Measurements from ENCODE around the gene UBAC2.
A peak's percentile ranks its signal among the peaks of the same experiment; 100 is the strongest.

The UBAC2 gene

GRCh38 chr13:99268822-99269221, 68.2 kb downstream of the UBAC2 start:
- no peak for TF ChIP-seq CTCF (conservative IDR thresholded peaks at IDR 0.05; ENCODE audit: low read depth, low read length)
- no peak for DNase-seq (ENCODE audit: low read depth)
- no peak overlapping the region for H3K4me3 ChIP-seq (ENCODE audit: low read depth, low read length)

- peak; percentile 87 for DNase-seq (ENCODE audit: low read depth)
- peak; percentile 85 for TF ChIP-seq CTCF (conservative IDR thresholded peaks at IDR 0.05; ENCODE audit: low read depth, low read length)
- H3K4me3 ChIP-seq (ENCODE audit: low read depth, low read length): no peak overlapping the region
Measured at GRCh38 chr13:99269627-99270241, 69.1 kb downstream of the UBAC2 start.

GRCh38 chr13:99270518-99270917, 69.9 kb downstream of the UBAC2 start:
- H3K4me3 ChIP-seq (ENCODE audit: low read depth, low read length): no peak overlapping the region
- DNase-seq (ENCODE audit: low read depth): no peak
- no peak for TF ChIP-seq CTCF (conservative IDR thresholded peaks at IDR 0.05; ENCODE audit: low read depth, low read length)

- TF ChIP-seq CTCF (conservative IDR thresholded peaks at IDR 0.05; ENCODE audit: low read depth, low read length): no peak
- no peak for DNase-seq (ENCODE audit: low read depth)
- no peak overlapping the region for H3K4me3 ChIP-seq (ENCODE audit: low read depth, low read length)
Measured at GRCh38 chr13:99271249-99271648, 70.6 kb downstream of the UBAC2 start.

- no peak overlapping the region for H3K4me3 ChIP-seq (ENCODE audit: low read depth, low read length)
- no peak for TF ChIP-seq CTCF (conservative IDR thresholded peaks at IDR 0.05; ENCODE audit: low read depth, low read length)
- no peak for DNase-seq (ENCODE audit: low read depth)
Measured at GRCh38 chr13:99272481-99272880, 71.8 kb downstream of the UBAC2 start.

GRCh38 chr13:99273128-99273527, 72.5 kb downstream of the UBAC2 start:
- H3K4me3 ChIP-seq (ENCODE audit: low read depth, low read length): no peak overlapping the region
- no peak for DNase-seq (ENCODE audit: low read depth)
- no peak for TF ChIP-seq CTCF (conservative IDR thresholded peaks at IDR 0.05; ENCODE audit: low read depth, low read length)

GRCh38 chr13:99275093-99275469, 74.4 kb downstream of the UBAC2 start:
- H3K4me3 ChIP-seq (ENCODE audit: low read depth, low read length): no peak overlapping the region
- no peak for TF ChIP-seq CTCF (conservative IDR thresholded peaks at IDR 0.05; ENCODE audit: low read depth, low read length)
- DNase-seq (ENCODE audit: low read depth): peak; percentile 74
